ENCODE data around the gene HMGB1.
A peak's percentile ranks its signal among the peaks of the same experiment; 100 is the strongest.
"Not testable (repeated sequence)": the region's sequence is repeated elsewhere in the genome, so short reads cannot be mapped to it uniquely, and the experiment has no call there.

Gene HMGB1

GRCh38 chr13:30466841-30467252, 1.1 kb upstream of the HMGB1 start:
- DNase-seq (ENCODE audit: low read depth), result no peak
- no peak overlapping the region for H3K4me3 ChIP-seq (ENCODE audit: low read length)
- no peak for TF ChIP-seq CTCF (IDR thresholded peaks at IDR 0.05; ENCODE audit: insufficient read depth, low read depth, low read length, missing control alignments)

- peak; percentile 10 for DNase-seq (ENCODE audit: low read depth)
- peak overlapping the region; percentile 49 for H3K4me3 ChIP-seq (ENCODE audit: low read length)
- TF ChIP-seq CTCF (IDR thresholded peaks at IDR 0.05; ENCODE audit: insufficient read depth, low read depth, low read length, missing control alignments), result no peak
Observed at GRCh38 chr13:30466358-30466714, 600 bp upstream of the HMGB1 start.

- no peak for DNase-seq (ENCODE audit: low read depth)
Observed at GRCh38 chr13:30465343-30465592, 468 bp downstream of the HMGB1 start.

GRCh38 chr13:30464496-30465342, 1.0 kb downstream of the HMGB1 start:
- DNase-seq (ENCODE audit: low read depth), result peak; percentile 83
- H3K4me3 ChIP-seq (ENCODE audit: low read length), result peak overlapping the region; percentile 71

More at GRCh38 chr13:30465343-30465592, 468 bp downstream of the HMGB1 start:
- H3K4me3 ChIP-seq (ENCODE audit: low read length), result peak overlapping the region; percentile 49
- TF ChIP-seq CTCF (IDR thresholded peaks at IDR 0.05; ENCODE audit: insufficient read depth, low read depth, low read length, missing control alignments), result no peak

GRCh38 chr13:30463787-30464495, 1.8 kb downstream of the HMGB1 start:
- DNase-seq (ENCODE audit: low read depth), result peak; percentile 54
- TF ChIP-seq CTCF (IDR thresholded peaks at IDR 0.05; ENCODE audit: insufficient read depth, low read depth, low read length, missing control alignments), result no peak
- peak overlapping the region; percentile 71 for H3K4me3 ChIP-seq (ENCODE audit: low read length)

More at GRCh38 chr13:30464496-30465342, 1.0 kb downstream of the HMGB1 start:
- TF ChIP-seq CTCF (IDR thresholded peaks at IDR 0.05; ENCODE audit: insufficient read depth, low read depth, low read length, missing control alignments), result no peak

GRCh38 chr13:30461279-30462066, 4.3 kb downstream of the HMGB1 start:
- peak; percentile 58 for DNase-seq (ENCODE audit: low read depth)
- not testable (repeated sequence) for H3K4me3 ChIP-seq (ENCODE audit: low read length)

More at GRCh38 chr13:30461279-30462066, 4.3 kb downstream of the HMGB1 start:
- TF ChIP-seq CTCF (IDR thresholded peaks at IDR 0.05; ENCODE audit: insufficient read depth, low read depth, low read length, missing control alignments), result peak; percentile 55

Data from epithelial cell of esophagus (primary cell).